GM19328 (cell line): Measurements from ENCODE around the gene SNUPN.
"Not testable (repeated sequence)": the region's sequence is repeated elsewhere in the genome, so short reads cannot be mapped to it uniquely, and the experiment has no call there.

ENCODE experiments used
- ATAC-seq: cut with Tn5 transposase; IDR thresholded peaks from one replicate; pipeline ENCODE4 v1.9.1; 2021; ENCODE audit warnings: mild to moderate bottlenecking, moderate library complexity; ENCODE audit not compliant: unreplicated experiment

The SNUPN gene

GRCh38 chr15:75637245-75638009 is 11.9 kb upstream of the SNUPN start:
- no peak for ATAC-seq

GRCh38 chr15:75636026-75636425 is 10.5 kb upstream of the SNUPN start:
- ATAC-seq = no peak

GRCh38 chr15:75633922-75634321 is 8.4 kb upstream of the SNUPN start:
- ATAC-seq = not testable (repeated sequence)

- no peak for ATAC-seq
Observed at GRCh38 chr15:75631935-75632334, 6.4 kb upstream of the SNUPN start.

GRCh38 chr15:75622505-75622904 is 3.0 kb downstream of the SNUPN start:
- no peak for ATAC-seq

GRCh38 chr15:75620841-75621391 is 4.6 kb downstream of the SNUPN start:
- ATAC-seq = no peak

GRCh38 chr15:75620058-75620820 is 5.3 kb downstream of the SNUPN start:
- ATAC-seq = no peak

GRCh38 chr15:75616766-75617165 is 8.8 kb downstream of the SNUPN start:
- no peak for ATAC-seq

- no peak for ATAC-seq
Observed at GRCh38 chr15:75606711-75607699, 18.5 kb downstream of the SNUPN start.

- no peak for ATAC-seq
Observed at GRCh38 chr15:75606026-75606425, 19.5 kb downstream of the SNUPN start.

GRCh38 chr15:75599401-75599800 is 26.1 kb downstream of the SNUPN start:
- no peak for ATAC-seq

GRCh38 chr15:75598361-75598760 is 27.2 kb downstream of the SNUPN start:
- no peak for ATAC-seq

- ATAC-seq = no peak
Observed at GRCh38 chr15:75597667-75598341, 27.7 kb downstream of the SNUPN start.

GRCh38 chr15:75596703-75597345 is 28.7 kb downstream of the SNUPN start:
- no peak for ATAC-seq

- no peak for ATAC-seq
Observed at GRCh38 chr15:75594276-75594675, 31.2 kb downstream of the SNUPN start.

- ATAC-seq = no peak
Observed at GRCh38 chr15:75591655-75592364, 33.7 kb downstream of the SNUPN start.

- ATAC-seq = no peak
Observed at GRCh38 chr15:75590239-75590638, 35.3 kb downstream of the SNUPN start.

- ATAC-seq = no peak
Observed at GRCh38 chr15:75589071-75589470, 36.5 kb downstream of the SNUPN start.

- not testable (repeated sequence) for ATAC-seq
Observed at GRCh38 chr15:75586422-75586821, 39.1 kb downstream of the SNUPN start.
